ENCODE results near the gene UBAP2L.

DNA sequence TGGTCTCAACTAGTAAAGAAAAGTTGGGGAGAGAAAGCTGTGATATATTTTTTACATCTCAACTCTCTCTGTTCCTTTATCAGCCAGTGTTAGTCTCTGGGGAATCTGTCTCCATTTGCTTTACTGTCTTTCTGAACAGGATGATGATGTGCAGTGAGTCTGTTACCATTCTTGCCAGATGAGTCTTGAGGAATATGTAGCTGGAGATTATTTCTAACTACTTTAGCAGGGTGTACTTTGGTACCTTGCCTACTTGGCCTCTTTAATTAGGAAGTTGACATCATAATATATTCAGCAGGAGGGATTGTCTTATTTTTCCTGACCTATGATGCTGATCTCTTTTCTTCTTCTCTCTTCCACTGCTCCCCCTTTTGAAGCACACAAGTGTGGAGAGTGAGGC lies 35.9 kb downstream of the UBAP2L start:
- TF ChIP-seq POLR2AphosphoS5 (IDR thresholded peaks at IDR 0.05) (no peak), POLR2A (IDR thresholded peaks at IDR 0.05) (no peak), EP300 (IDR thresholded peaks at IDR 0.05) (no peak)
- TF ChIP-seq, protein P1, sequence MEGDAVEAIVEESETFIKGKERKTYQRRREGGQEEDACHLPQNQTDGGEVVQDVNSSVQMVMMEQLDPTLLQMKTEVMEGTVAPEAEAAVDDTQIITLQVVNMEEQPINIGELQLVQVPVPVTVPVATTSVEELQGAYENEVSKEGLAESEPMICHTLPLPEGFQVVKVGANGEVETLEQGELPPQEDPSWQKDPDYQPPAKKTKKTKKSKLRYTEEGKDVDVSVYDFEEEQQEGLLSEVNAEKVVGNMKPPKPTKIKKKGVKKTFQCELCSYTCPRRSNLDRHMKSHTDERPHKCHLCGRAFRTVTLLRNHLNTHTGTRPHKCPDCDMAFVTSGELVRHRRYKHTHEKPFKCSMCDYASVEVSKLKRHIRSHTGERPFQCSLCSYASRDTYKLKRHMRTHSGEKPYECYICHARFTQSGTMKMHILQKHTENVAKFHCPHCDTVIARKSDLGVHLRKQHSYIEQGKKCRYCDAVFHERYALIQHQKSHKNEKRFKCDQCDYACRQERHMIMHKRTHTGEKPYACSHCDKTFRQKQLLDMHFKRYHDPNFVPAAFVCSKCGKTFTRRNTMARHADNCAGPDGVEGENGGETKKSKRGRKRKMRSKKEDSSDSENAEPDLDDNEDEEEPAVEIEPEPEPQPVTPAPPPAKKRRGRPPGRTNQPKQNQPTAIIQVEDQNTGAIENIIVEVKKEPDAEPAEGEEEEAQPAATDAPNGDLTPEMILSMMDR (IDR thresholded peaks at IDR 0.05): no peak

Measured in gastroesophageal sphincter (tissue), 3 donors.